ENCODE results near the gene GRB2. TPM values are rescaled to one million over a fixed set of nuclear protein-coding genes. Genes with fewer than 3 reads are reported as not detected.

GRB2 gene
- total and polyA plus RNA-seq, 10 of the 15 experiments (the other 5 are each of a cell fraction or from before 2014, with no cell fraction given): 113 to 268 (median 158) TPM

DNA sequence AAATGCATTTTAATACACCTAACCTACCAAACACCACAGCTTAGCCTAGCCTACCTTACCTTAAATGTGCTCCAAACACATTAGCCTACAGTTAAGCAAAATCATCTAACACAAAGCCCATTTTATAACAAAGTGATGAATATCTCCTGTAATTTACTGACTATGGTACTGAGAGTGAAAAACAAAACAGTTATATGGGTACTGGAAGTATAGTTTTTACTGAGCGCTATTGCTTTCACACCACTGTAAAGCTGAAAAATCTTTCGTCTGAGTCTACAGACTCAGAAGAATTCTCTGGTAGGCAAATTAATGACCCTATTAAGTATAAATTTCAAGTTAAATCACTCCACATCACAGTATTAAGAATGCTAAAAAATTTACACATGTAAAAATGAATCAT, 3.5 kb downstream of the GRB2 start (continued):
- TF ChIP-seq, protein P1, sequence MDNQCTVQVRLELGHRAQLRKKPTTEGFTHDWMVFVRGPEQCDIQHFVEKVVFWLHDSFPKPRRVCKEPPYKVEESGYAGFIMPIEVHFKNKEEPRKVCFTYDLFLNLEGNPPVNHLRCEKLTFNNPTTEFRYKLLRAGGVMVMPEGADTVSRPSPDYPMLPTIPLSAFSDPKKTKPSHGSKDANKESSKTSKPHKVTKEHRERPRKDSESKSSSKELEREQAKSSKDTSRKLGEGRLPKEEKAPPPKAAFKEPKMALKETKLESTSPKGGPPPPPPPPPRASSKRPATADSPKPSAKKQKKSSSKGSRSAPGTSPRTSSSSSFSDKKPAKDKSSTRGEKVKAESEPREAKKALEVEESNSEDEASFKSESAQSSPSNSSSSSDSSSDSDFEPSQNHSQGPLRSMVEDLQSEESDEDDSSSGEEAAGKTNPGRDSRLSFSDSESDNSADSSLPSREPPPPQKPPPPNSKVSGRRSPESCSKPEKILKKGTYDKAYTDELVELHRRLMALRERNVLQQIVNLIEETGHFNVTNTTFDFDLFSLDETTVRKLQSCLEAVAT (IDR thresholded peaks at IDR 0.05): no peak
- no peak for TF ChIP-seq BCL11A (IDR thresholded peaks at IDR 0.05; ENCODE audit: low read depth, low read length)
- TF ChIP-seq RUNX3 (IDR thresholded peaks at IDR 0.05; ENCODE audit: low read length): peak; percentile 35; the same call in 1 of the 2 replicates
- TF ChIP-seq ZZZ3 (IDR thresholded peaks at IDR 0.05; ENCODE audit: control insufficient read depth, insufficient read length, low read depth): no peak

DNA sequence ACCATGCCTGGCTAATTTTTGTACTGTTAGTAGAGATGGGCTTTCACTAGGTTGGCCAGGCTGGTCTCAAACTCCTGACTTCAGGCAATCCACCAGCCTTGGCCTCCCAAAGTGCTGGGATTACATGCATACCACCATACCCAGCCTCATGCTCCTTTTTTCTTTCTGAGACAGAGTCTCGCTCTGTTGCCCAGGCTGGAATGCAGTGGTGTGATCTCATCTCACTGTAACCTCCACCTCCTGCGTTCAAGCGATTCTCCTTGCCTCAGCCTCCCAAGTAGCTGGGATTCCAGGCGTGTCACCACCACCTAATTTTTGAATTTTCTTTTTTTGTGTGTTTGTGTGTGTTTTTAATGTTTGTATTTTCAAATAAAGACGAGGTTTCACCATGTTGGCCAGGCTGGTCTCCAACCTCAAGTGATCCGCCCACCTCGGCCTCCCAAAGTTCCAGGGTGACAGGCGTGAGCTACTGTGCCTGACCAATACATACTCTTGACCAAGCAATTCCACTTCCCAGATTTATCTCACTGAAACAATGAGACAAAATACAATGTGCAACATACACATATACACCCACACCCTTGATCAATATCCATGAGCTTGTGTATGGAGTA, 5.0 kb downstream of the GRB2 start:
- ATAC-seq (no peak), DNase-seq (ENCODE audit: low read depth, low spot score) (no peak), FAIRE-seq (no peak)
- peaks cover 16% of the 10 kb centered on the region for H4K20me1 ChIP-seq (ENCODE audit: control insufficient read depth, insufficient read depth)
- ChIA-PET POLR2A (interaction anchor here (0.5 to 2.4 kb wide), 12 partner anchors 20 to 395 kb away, joined by 3 to 18 read pairs (median 6); partner anchors contain the start of gene SLC25A19), CTCF (interaction anchor here (0.6 to 2.7 kb wide), 13 partner anchors 20 to 140 kb away, joined by 3 to 33 read pairs (median 6); no protein-coding TSS in a partner anchor), RAD21 (ENCODE audit: unreplicated experiment) (interaction anchor here (1.4 to 3.3 kb wide), 7 partner anchors 52 to 111 kb away, joined by 3 to 41 read pairs (median 11); partner anchors contain the start of gene SLC25A19), SMC1A (ENCODE audit: uncharacterized antibody, unreplicated experiment) (interaction anchor here (1.5 to 2.8 kb wide), 11 partner anchors 12 to 110 kb away, joined by 4 to 18 read pairs (median 8); partner anchors contain the start of gene SLC25A19)
- H3K4me2 ChIP-seq (ENCODE audit: control insufficient read depth, insufficient read depth): peak overlapping the region; percentile 77
- intact Hi-C loops (cut with micrococcal nuclease; ENCODE audit: unreplicated experiment) (loop anchor here (5.0 kb wide), 1 partner anchor 33 kb away; no protein-coding TSS in a partner anchor), in situ Hi-C loops (cut with MboI) (no loop called here)
- peak overlapping the region; percentile 52 for H3K4me3 ChIP-seq
- no peak overlapping the region for H3K9ac ChIP-seq (ENCODE audit: control insufficient read depth, insufficient read depth, low read length)
- 87% methylated on average over 8 of the region's 8 CpGs for WGBS (ENCODE audit: insufficient coverage, insufficient replicate concordance, low lambda C conversion rate, missing lambda C conversion rate)
- H3K4me1 ChIP-seq (ENCODE audit: control insufficient read depth, insufficient read depth, low read length): peaks cover 24% of the 10 kb centered on the region; the same call in 1 of the 2 replicates
- H3K27ac ChIP-seq (ENCODE audit: control insufficient read depth, insufficient read depth): no peak overlapping the region
- H3K36me3 ChIP-seq (ENCODE audit: control insufficient read depth in 2 of 2, insufficient read depth in 2 of 2, low read length in 1 of 2): peaks cover 0 to 3% of the 10 kb centered on the region in 2 experiments; a peak in 2 of 4 replicates
- peaks cover 97% of the 10 kb centered on the region for H3K79me2 ChIP-seq (ENCODE audit: control insufficient read depth, insufficient read depth, low read length)
- no peak overlapping the region for H2AFZ ChIP-seq (ENCODE audit: control insufficient read depth, low read depth, low read length)
- TF ChIP-seq WRNIP1 (IDR thresholded peaks at IDR 0.05; ENCODE audit: borderline replicate concordance, low read depth, low read length) (0 out of 2 replicates have a peak, but pooled peaks have one; percentile 15), HDAC6 (IDR thresholded peaks at IDR 0.05; ENCODE audit: unreplicated experiment) (no peak), HCFC1 (IDR thresholded peaks at IDR 0.05; ENCODE audit: low read length) (no peak)
- no peaks in the 10 kb centered on the region for H3K9me3 ChIP-seq (replicated peaks; ENCODE audit: control insufficient read depth, insufficient read depth, low read length)
- H3K27me3 ChIP-seq (replicated peaks in 1 of 2; ENCODE audit: control insufficient read depth in 2 of 2, insufficient read depth in 2 of 2, low read length in 1 of 2): no peaks in the 10 kb centered on the region
- no TSS peak for BruUV-seq (replicated peaks)

All from GM12878 (cell line).